HCT116 (cell line): ENCODE measurements around the gene BAD. TPM values are rescaled to one million over a fixed set of nuclear protein-coding genes. Genes with fewer than 3 reads are reported as not detected.
A peak's percentile ranks its signal among the peaks of the same experiment; 100 is the strongest.

Experiments
- ATAC-seq: fragments of 200-7000 bp; cut with Tn5 transposase; 2 replicates; pipeline ENCODE4 v1.9.1; 2020; ENCODE audit warnings: mild to moderate bottlenecking, moderate library complexity
- BruUV-seq: library from RNA; stranded (reverse); fragments of 400-500 nt; replicated peaks from 2 replicates; lab custom pipeline; 2021; lab: Mats Ljungman, UMichigan
- CTCF ChIA-PET: fragments of 300-600 bp; sonication (Branson Sonifier 250); formaldehyde crosslinking; loops from one replicate; lab custom pipeline; 2021; ENCODE audit warnings: antibody characterized with exemption; lab: Charles Lee
- POLR2A ChIA-PET: fragments of 300-600, 350-600 bp; sonication (Branson Sonifier 250); formaldehyde crosslinking; loops from one replicate; lab custom pipeline; 2021; ENCODE audit warnings: antibody characterized with exemption; lab: Charles Lee
- RAD21 ChIA-PET, 2 experiments: fragments of 300-600 bp; sonication (Branson Sonifier 250); formaldehyde crosslinking; loops; one replicate each; lab custom pipeline; 2023; ENCODE audit warnings: low total read pairs in 2 of 2; ENCODE audit not compliant: uncharacterized antibody in 2 of 2, unreplicated experiment in 2 of 2, low non-redundant PET in 1 of 2; lab: Charles Lee
- DNase-seq: peaks from one replicate; pipeline ENCODE4 v3.0.0-alpha.2; 2010; ENCODE audit warnings: low read depth, low spot score
- H2AFZ ChIP-seq: fragments of 200-600 bp; shearing (Covaris generic), sonication (generic); 2 replicates; pipeline ENCODE4 v1.6.1; 2017; ENCODE audit warnings: low read depth, mixed run types, mixed read lengths, antibody characterized with exemption, low read length; ENCODE audit not compliant: poor library complexity, severe bottlenecking
- H3K27ac ChIP-seq: 2 replicates; pipeline ENCODE4 v1.5.1; 2012; ENCODE audit warnings: low read depth, low read length
- H3K27me3 ChIP-seq: fragments of 200-600 bp; sonication (generic); 2 replicates; pipeline ENCODE4 v1.6.1; 2016; ENCODE audit warnings: mixed run types, low read length, mixed read lengths; ENCODE audit not compliant: insufficient read depth
- H3K36me3 ChIP-seq, 2 experiments: fragments of 200-500 bp in 1 of 2; fragments of 200-600 bp in 1 of 2; sonication (Bioruptor generic) in 1 of 2; sonication (generic) in 1 of 2; 2 replicates each; pipeline versions ENCODE4 v1.5.1 to v1.6.1; 2014 to 2016; ENCODE audit warnings: low read length in 2 of 2, inconsistent platforms in 1 of 2, mixed read lengths in 1 of 2, mixed run types in 1 of 2; ENCODE audit not compliant: insufficient read depth in 2 of 2, control insufficient read depth in 1 of 2
- H3K4me1 ChIP-seq, 2 experiments: fragments of 200-600 bp in 1 of 2; sonication (generic) in 1 of 2; 2 replicates each; pipeline versions ENCODE4 v1.5.1 to v1.6.1; 2012 to 2017; ENCODE audit warnings: low read length in 2 of 2, inconsistent platforms in 1 of 2, mild to moderate bottlenecking in 1 of 2, mixed read lengths in 1 of 2, mixed run types in 1 of 2, moderate library complexity in 1 of 2; ENCODE audit not compliant: insufficient read depth in 2 of 2, control insufficient read depth in 1 of 2
- H3K4me2 ChIP-seq: fragments of 200-600 bp; sonication (generic); 2 replicates; pipeline ENCODE4 v1.6.1; 2017; ENCODE audit warnings: mixed run types, low read length, mixed read lengths
- H3K4me3 ChIP-seq, 2 experiments: fragments of 200-600 bp in 1 of 2; sonication (generic) in 1 of 2; replicated peaks in 1 of 2; 2 replicates each; pipeline ENCODE4 v1.5.1; 2011 to 2016; ENCODE audit warnings: low read length in 2 of 2, control low read depth in 1 of 2, low read depth in 1 of 2, mild to moderate bottlenecking in 1 of 2, mixed read lengths in 1 of 2, mixed run types in 1 of 2
- H3K79me2 ChIP-seq: fragments of 200-600 bp; sonication (generic); 2 replicates; pipeline ENCODE4 v1.6.1; 2017; ENCODE audit warnings: mild to moderate bottlenecking, mixed run types, low read length, moderate library complexity, mixed read lengths; ENCODE audit not compliant: insufficient read depth
- H3K9ac ChIP-seq: fragments of 200-600 bp; sonication (generic); 2 replicates; pipeline ENCODE4 v1.6.1; 2016; ENCODE audit warnings: low read length, mixed read lengths
- H3K9me2 ChIP-seq: fragments of 200-600 bp; sonication (generic), shearing (Covaris generic); 2 replicates; pipeline ENCODE4 v1.6.1; 2017; ENCODE audit warnings: mixed run types, mild to moderate bottlenecking, moderate library complexity; ENCODE audit not compliant: insufficient read depth
- H3K9me3 ChIP-seq, 2 experiments: fragments of 200-500 bp in 1 of 2; fragments of 200-600 bp in 1 of 2; sonication (Bioruptor generic) in 1 of 2; sonication (generic) in 1 of 2; 2 replicates each; pipeline ENCODE4 v1.6.1; 2014 to 2017; ENCODE audit warnings: low read length in 2 of 2, mixed read lengths in 2 of 2, inconsistent platforms in 1 of 2, low read depth in 1 of 2, mild to moderate bottlenecking in 1 of 2, mixed run types in 1 of 2, moderate library complexity in 1 of 2; ENCODE audit not compliant: control insufficient read depth in 1 of 2, insufficient read depth in 1 of 2
- H4K20me1 ChIP-seq: fragments of 200-600 bp; sonication (generic), shearing (Covaris generic); 2 replicates; pipeline ENCODE4 v1.6.1; 2017; ENCODE audit warnings: mixed run types, mild to moderate bottlenecking, moderate library complexity; ENCODE audit not compliant: insufficient read depth
- ELF1 ChIP-seq: IDR thresholded peaks from 2 replicates; pipeline ENCODE4 v1.6.1; 2012; ENCODE audit warnings: low read depth, borderline replicate concordance
- EZH2phosphoT487 ChIP-seq: fragments of 200-600 bp; IDR thresholded peaks from 2 replicates; pipeline ENCODE4 v1.6.1; 2018; ENCODE audit warnings: antibody characterized with exemption, borderline replicate concordance
- JUND ChIP-seq: IDR thresholded peaks from 2 replicates; pipeline ENCODE4 v1.6.1; 2012
- POLR2A ChIP-seq: IDR thresholded peaks from 2 replicates; pipeline ENCODE4 v1.7.0; 2011; ENCODE audit warnings: borderline replicate concordance; ENCODE audit not compliant: insufficient read depth, insufficient read length; ENCODE audit errors: extremely low read depth
- POLR2AphosphoS5 ChIP-seq: IDR thresholded peaks from 2 replicates; pipeline ENCODE4 v1.6.1; 2011; ENCODE audit warnings: mild to moderate bottlenecking, low read depth, low read length, moderate library complexity
- RAD21 ChIP-seq: IDR thresholded peaks from 2 replicates; pipeline ENCODE4 v1.6.1; 2012; ENCODE audit warnings: low read depth, mild to moderate bottlenecking
- SIN3A ChIP-seq: IDR thresholded peaks from 2 replicates; pipeline ENCODE4 v1.6.1; 2012; ENCODE audit warnings: low read depth
- SRF ChIP-seq: IDR thresholded peaks from 2 replicates; pipeline ENCODE4 v1.6.1; 2012; ENCODE audit warnings: low read depth
- YY1 ChIP-seq: IDR thresholded peaks from 2 replicates; pipeline ENCODE4 v1.6.1; 2011; ENCODE audit warnings: low read length, low read depth, moderate library complexity, mild to moderate bottlenecking; ENCODE audit not compliant: insufficient replicate concordance; ENCODE audit errors: extremely low read depth
- intact Hi-C: fragments of 100-400 bp; cut with micrococcal nuclease; formaldehyde crosslinking; loops from 2 replicates; pipeline ENCODE4 v1.10.0; 2022
- total RNA-seq: library from RNA; stranded (reverse); gene quantifications from one replicate; pipeline ENCODE4 v1.2.1, GENCODE V29; 2021; ENCODE audit not compliant: unreplicated experiment
- TF ChIP-seq, protein P1 (sequence below): IDR thresholded peaks from 2 replicates; pipeline ENCODE4 v1.6.1; 2012
- TF ChIP-seq, protein P2 (sequence below): IDR thresholded peaks from 2 replicates; pipeline ENCODE4 v1.6.1; 2012
- TF ChIP-seq, protein P3 (sequence below): IDR thresholded peaks from 2 replicates; pipeline ENCODE4 v1.6.1; 2012; ENCODE audit warnings: low read depth

Gene BAD
- total RNA-seq, 1 experiment from 2014 or later: 51.9 TPM

DNA sequence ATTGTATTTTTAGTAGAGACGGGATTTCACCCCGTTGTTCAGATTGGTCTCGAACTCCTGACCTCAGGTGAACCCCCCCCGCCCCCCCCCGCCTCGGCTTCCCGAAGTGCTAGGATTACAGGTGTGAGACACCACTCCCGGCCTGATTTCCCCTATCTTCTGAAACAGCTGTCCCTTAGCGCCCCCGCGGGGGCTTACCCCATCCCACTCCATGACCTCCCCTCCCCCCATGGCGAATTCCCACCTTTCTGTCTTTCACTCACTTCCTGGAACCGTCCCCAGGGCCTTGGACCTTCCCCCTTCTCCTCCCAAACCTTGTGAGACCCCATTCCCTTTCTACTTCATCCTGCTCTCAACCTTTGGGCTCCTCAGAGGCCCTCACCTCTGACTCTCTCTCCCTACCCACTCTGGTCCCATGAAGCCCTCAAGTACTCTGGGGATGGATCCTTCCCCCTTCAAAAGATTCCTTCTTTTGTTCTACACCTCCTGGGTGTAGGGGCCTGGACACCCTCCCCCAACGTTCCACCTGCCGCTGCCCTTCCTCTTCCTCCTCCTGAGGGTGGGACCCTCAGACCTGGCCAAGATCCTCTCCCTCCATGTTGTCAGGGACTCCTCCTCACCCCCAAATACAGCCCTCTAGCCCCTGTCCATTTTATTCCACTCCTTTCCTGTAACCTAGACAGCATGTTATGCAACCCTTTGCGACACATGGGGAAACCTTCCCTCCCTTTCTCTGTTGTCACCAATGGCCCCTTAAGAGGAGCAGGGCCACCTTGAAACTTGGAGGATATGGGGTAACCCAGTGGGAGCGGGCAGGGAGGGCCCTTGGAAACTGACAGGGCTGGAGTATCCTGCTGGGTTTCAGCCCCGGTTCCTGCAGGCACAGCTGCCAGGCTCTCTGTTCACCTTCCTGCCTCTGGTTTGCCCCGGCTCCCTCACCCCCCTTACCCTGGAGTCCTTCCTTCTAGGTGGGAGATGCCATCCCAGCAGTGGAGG lies 34.6 kb upstream of the BAD start:
- TF ChIP-seq RAD21 (no peak), SRF (no peak), YY1 (no peak), SIN3A (no peak), POLR2AphosphoS5 (no peak), EZH2phosphoT487 (no peak), POLR2A (no peak), ELF1 (no peak), JUND (no peak)
- TF ChIP-seq, protein P1, sequence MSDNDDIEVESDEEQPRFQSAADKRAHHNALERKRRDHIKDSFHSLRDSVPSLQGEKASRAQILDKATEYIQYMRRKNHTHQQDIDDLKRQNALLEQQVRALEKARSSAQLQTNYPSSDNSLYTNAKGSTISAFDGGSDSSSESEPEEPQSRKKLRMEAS: no peak
- TF ChIP-seq, protein P2, sequence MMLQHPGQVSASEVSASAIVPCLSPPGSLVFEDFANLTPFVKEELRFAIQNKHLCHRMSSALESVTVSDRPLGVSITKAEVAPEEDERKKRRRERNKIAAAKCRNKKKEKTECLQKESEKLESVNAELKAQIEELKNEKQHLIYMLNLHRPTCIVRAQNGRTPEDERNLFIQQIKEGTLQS: no peak
- TF ChIP-seq, protein P3, sequence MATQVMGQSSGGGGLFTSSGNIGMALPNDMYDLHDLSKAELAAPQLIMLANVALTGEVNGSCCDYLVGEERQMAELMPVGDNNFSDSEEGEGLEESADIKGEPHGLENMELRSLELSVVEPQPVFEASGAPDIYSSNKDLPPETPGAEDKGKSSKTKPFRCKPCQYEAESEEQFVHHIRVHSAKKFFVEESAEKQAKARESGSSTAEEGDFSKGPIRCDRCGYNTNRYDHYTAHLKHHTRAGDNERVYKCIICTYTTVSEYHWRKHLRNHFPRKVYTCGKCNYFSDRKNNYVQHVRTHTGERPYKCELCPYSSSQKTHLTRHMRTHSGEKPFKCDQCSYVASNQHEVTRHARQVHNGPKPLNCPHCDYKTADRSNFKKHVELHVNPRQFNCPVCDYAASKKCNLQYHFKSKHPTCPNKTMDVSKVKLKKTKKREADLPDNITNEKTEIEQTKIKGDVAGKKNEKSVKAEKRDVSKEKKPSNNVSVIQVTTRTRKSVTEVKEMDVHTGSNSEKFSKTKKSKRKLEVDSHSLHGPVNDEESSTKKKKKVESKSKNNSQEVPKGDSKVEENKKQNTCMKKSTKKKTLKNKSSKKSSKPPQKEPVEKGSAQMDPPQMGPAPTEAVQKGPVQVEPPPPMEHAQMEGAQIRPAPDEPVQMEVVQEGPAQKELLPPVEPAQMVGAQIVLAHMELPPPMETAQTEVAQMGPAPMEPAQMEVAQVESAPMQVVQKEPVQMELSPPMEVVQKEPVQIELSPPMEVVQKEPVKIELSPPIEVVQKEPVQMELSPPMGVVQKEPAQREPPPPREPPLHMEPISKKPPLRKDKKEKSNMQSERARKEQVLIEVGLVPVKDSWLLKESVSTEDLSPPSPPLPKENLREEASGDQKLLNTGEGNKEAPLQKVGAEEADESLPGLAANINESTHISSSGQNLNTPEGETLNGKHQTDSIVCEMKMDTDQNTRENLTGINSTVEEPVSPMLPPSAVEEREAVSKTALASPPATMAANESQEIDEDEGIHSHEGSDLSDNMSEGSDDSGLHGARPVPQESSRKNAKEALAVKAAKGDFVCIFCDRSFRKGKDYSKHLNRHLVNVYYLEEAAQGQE: no peak
- TF ChIP-seq, all 23 proteins: peak for 0
- RAD21 ChIA-PET: interaction anchor here in 1 of 2 experiments (1.4 to 2.6 kb wide), 2 partner anchors 23 to 37 kb away, joined by 6 to 29 read pairs; no protein-coding TSS in a partner anchor
- ATAC-seq: no peak
- DNase-seq: no peak
- H3K4me2 ChIP-seq: peak overlapping the region; percentile 77
- no peaks in the 10 kb centered on the region for H3K9me2 ChIP-seq
- H3K27me3 ChIP-seq: no peaks in the 10 kb centered on the region
- POLR2A ChIA-PET: interaction anchor here (0.6 to 3.0 kb wide), 7 partner anchors 8 to 69 kb away, joined by 3 to 77 read pairs (median 16); partner anchors contain the start of gene ESRRA
- peak overlapping the region; percentile 89 for H3K9ac ChIP-seq
- no peaks in the 10 kb centered on the region for H4K20me1 ChIP-seq
- peaks cover 7 to 22% of the 10 kb centered on the region in 2 experiments; a peak in 2 of 4 replicates for H3K36me3 ChIP-seq
- no peak overlapping the region for H2AFZ ChIP-seq
- H3K4me3 ChIP-seq: peak overlapping the region; percentile 80 to 84
- BruUV-seq: no TSS peak
- intact Hi-C loops: no loop called here
- CTCF ChIA-PET: interaction anchor here (1.2 to 3.7 kb wide), 6 partner anchors 13 to 53 kb away, joined by 3 to 92 read pairs (median 32); partner anchors contain the start of gene ESRRA
- H3K79me2 ChIP-seq: peaks cover 33% of the 10 kb centered on the region
- H3K4me1 ChIP-seq: peaks cover 22 to 64% of the 10 kb centered on the region in 2 experiments
- no peaks in the 10 kb centered on the region for H3K9me3 ChIP-seq
- H3K27ac ChIP-seq: peak overlapping the region; percentile 83
